MV-4-11 (cell line): ENCODE results near the gene KBTBD8.

Source experiments
- DNase-seq: peaks from one replicate; lab custom pipeline; 2025; lab: John Stamatoyannopoulos, UW

Gene KBTBD8

GRCh38 chr3:66998113-66998903, at the start of gene KBTBD8:
Gene KBTBD8 (plus strand): TSS chr3:66998307. CDS start chr3:66998356, 49 bp downstream.
- DNase-seq, result peak; percentile 99

- DNase-seq, result no peak
Observed at GRCh38 chr3:66948838-66949237, 49.3 kb upstream of the KBTBD8 start.

- no peak for DNase-seq
Observed at GRCh38 chr3:66949898-66950297, 48.2 kb upstream of the KBTBD8 start.

- DNase-seq, result no peak
Observed at GRCh38 chr3:66952357-66952756, 45.8 kb upstream of the KBTBD8 start.

GRCh38 chr3:66953934-66954445, 44.1 kb upstream of the KBTBD8 start:
- DNase-seq, result no peak

- DNase-seq, result no peak
Observed at GRCh38 chr3:66956742-66957141, 41.4 kb upstream of the KBTBD8 start.

- no peak for DNase-seq
Observed at GRCh38 chr3:66957367-66957766, 40.7 kb upstream of the KBTBD8 start.

GRCh38 chr3:66958067-66958466, 40.0 kb upstream of the KBTBD8 start:
- DNase-seq, result no peak

- DNase-seq, result no peak
Observed at GRCh38 chr3:66962664-66963063, 35.4 kb upstream of the KBTBD8 start.

GRCh38 chr3:66971245-66971644, 26.9 kb upstream of the KBTBD8 start:
- no peak for DNase-seq

GRCh38 chr3:66971891-66972551, 26.1 kb upstream of the KBTBD8 start:
- peak; percentile 83 for DNase-seq

- DNase-seq, result peak; percentile 55
Observed at GRCh38 chr3:66980791-66981190, 17.3 kb upstream of the KBTBD8 start.

- DNase-seq, result no peak
Observed at GRCh38 chr3:66983101-66983500, 15.0 kb upstream of the KBTBD8 start.

- DNase-seq, result no peak
Observed at GRCh38 chr3:66985336-66985920, 12.7 kb upstream of the KBTBD8 start.

- no peak for DNase-seq
Observed at GRCh38 chr3:66986406-66986805, 11.7 kb upstream of the KBTBD8 start.

GRCh38 chr3:66989241-66989640, 8.9 kb upstream of the KBTBD8 start:
- no peak for DNase-seq

- peak; percentile 43 for DNase-seq
Observed at GRCh38 chr3:66989860-66990696, 8.0 kb upstream of the KBTBD8 start.

- peak; percentile 84 for DNase-seq
Observed at GRCh38 chr3:66991459-66991858, 6.6 kb upstream of the KBTBD8 start.

- no peak for DNase-seq
Observed at GRCh38 chr3:66993082-66993481, 5.0 kb upstream of the KBTBD8 start.

- no peak for DNase-seq
Observed at GRCh38 chr3:66994588-66994987, 3.5 kb upstream of the KBTBD8 start.

GRCh38 chr3:66996696-66997095, 1.4 kb upstream of the KBTBD8 start:
- peak; percentile 35 for DNase-seq

- DNase-seq, result peak; percentile 88
Observed at GRCh38 chr3:66997560-66998112, 471 bp upstream of the KBTBD8 start.
